ENCODE results near the gene PPP1R9A. TPM values are rescaled to one million over a fixed set of nuclear protein-coding genes. Genes with fewer than 3 reads are reported as not detected.
A peak's percentile ranks its signal among the peaks of the same experiment; 100 is the strongest.
"Not testable (repeated sequence)": the region's sequence is repeated elsewhere in the genome, so short reads cannot be mapped to it uniquely, and the experiment has no call there.

The PPP1R9A gene
- total RNA-seq, 1 donor from 2014 or later: 4.6 TPM

- DNase-seq (ENCODE audit: extremely low read depth, low read depth, low spot score): peak; percentile 9
Measured at GRCh38 chr7:94972296-94972695, 64.9 kb downstream of the PPP1R9A start.

GRCh38 chr7:94973844-94974243 is 66.5 kb downstream of the PPP1R9A start:
- DNase-seq (ENCODE audit: extremely low read depth, low read depth, low spot score): no peak

- DNase-seq (ENCODE audit: extremely low read depth, low read depth, low spot score): no peak
Measured at GRCh38 chr7:94974423-94974822, 67.0 kb downstream of the PPP1R9A start.

- no peak for DNase-seq (ENCODE audit: extremely low read depth, low read depth, low spot score)
Measured at GRCh38 chr7:94975336-94975735, 67.9 kb downstream of the PPP1R9A start.

GRCh38 chr7:94980418-94981142 is 73.2 kb downstream of the PPP1R9A start:
- no peak for DNase-seq (ENCODE audit: extremely low read depth, low read depth, low spot score)

GRCh38 chr7:94995921-94996320 is 88.5 kb downstream of the PPP1R9A start:
- no peak for DNase-seq (ENCODE audit: extremely low read depth, low read depth, low spot score)

GRCh38 chr7:94996369-94996768 is 89.0 kb downstream of the PPP1R9A start:
- DNase-seq (ENCODE audit: extremely low read depth, low read depth, low spot score): no peak

- no peak for DNase-seq (ENCODE audit: extremely low read depth, low read depth, low spot score)
Measured at GRCh38 chr7:94997547-94997946, 90.2 kb downstream of the PPP1R9A start.

- DNase-seq (ENCODE audit: extremely low read depth, low read depth, low spot score): no peak
Measured at GRCh38 chr7:94998266-94999068, 91.1 kb downstream of the PPP1R9A start.

GRCh38 chr7:94999069-94999351 is 91.6 kb downstream of the PPP1R9A start:
- no peak for DNase-seq (ENCODE audit: extremely low read depth, low read depth, low spot score)

GRCh38 chr7:94999601-95000000 is 92.2 kb downstream of the PPP1R9A start:
- DNase-seq (ENCODE audit: extremely low read depth, low read depth, low spot score): not testable (repeated sequence)

GRCh38 chr7:95001258-95001657 is 93.9 kb downstream of the PPP1R9A start:
- no peak for DNase-seq (ENCODE audit: extremely low read depth, low read depth, low spot score)

GRCh38 chr7:95001815-95002561 is 94.6 kb downstream of the PPP1R9A start:
- DNase-seq (ENCODE audit: extremely low read depth, low read depth, low spot score): no peak

GRCh38 chr7:95002775-95003174 is 95.4 kb downstream of the PPP1R9A start:
- DNase-seq (ENCODE audit: extremely low read depth, low read depth, low spot score): no peak

- no peak for DNase-seq (ENCODE audit: extremely low read depth, low read depth, low spot score)
Measured at GRCh38 chr7:95004618-95005247, 97.3 kb downstream of the PPP1R9A start.

GRCh38 chr7:95006010-95006409 is 98.6 kb downstream of the PPP1R9A start:
- DNase-seq (ENCODE audit: extremely low read depth, low read depth, low spot score): no peak

GRCh38 chr7:95008773-95009172 is 101.4 kb downstream of the PPP1R9A start:
- DNase-seq (ENCODE audit: extremely low read depth, low read depth, low spot score): not testable (repeated sequence)

- no peak for DNase-seq (ENCODE audit: extremely low read depth, low read depth, low spot score)
Measured at GRCh38 chr7:95011146-95011928, 103.9 kb downstream of the PPP1R9A start.

GRCh38 chr7:95011995-95012394 is 104.6 kb downstream of the PPP1R9A start:
- no peak for DNase-seq (ENCODE audit: extremely low read depth, low read depth, low spot score)

- DNase-seq (ENCODE audit: extremely low read depth, low read depth, low spot score): no peak
Measured at GRCh38 chr7:95018021-95018420, 110.6 kb downstream of the PPP1R9A start.
